ENCODE results near the gene PLS1. TPM values are rescaled to one million over a fixed set of nuclear protein-coding genes. Genes with fewer than 3 reads are reported as not detected.

PLS1 gene
- total RNA-seq, 1 experiment from 2014 or later: 36.1 TPM

GRCh38 chr3:142660893-142661292 lies 64.7 kb downstream of the PLS1 start:
- Histone ChIP-seq H3K4me1 (ENCODE audit: control insufficient read depth, insufficient read depth, low read length) (peaks cover 6% of the 10 kb centered on the region; the same call in 1 of the 2 replicates), H3K36me3 (ENCODE audit: control insufficient read depth, insufficient read depth, low read length) (no peaks in the 10 kb centered on the region), H3K9me3 (ENCODE audit: control insufficient read depth, insufficient read depth, low read depth, low read length) (no peaks in the 10 kb centered on the region), H3K27me3 (ENCODE audit: control insufficient read depth, insufficient read depth, low read length) (no peaks in the 10 kb centered on the region), H3K4me3 (ENCODE audit: low read depth in 2 of 2, low read length in 2 of 2) (no peak overlapping the region), H3K27ac (ENCODE audit: low read length) (no peak overlapping the region)
- ATAC-seq (no peak), DNase-seq (ENCODE audit: low read depth, low spot score) (no peak)
- TF ChIP-seq POLR2AphosphoS5 (IDR thresholded peaks at IDR 0.05; ENCODE audit: low read depth, low read length) (no peak), SIN3A (IDR thresholded peaks at IDR 0.05; ENCODE audit: borderline replicate concordance, insufficient read depth, low read depth, low read length) (no peak), TCF7L2 (IDR thresholded peaks at IDR 0.05; ENCODE audit: low read depth, low read length) (no peak), REST (IDR thresholded peaks at IDR 0.05; ENCODE audit: insufficient read depth in 1 of 2, low read depth in 2 of 2, low read length in 1 of 2) (no peak)
- TF ChIP-seq, protein P1, sequence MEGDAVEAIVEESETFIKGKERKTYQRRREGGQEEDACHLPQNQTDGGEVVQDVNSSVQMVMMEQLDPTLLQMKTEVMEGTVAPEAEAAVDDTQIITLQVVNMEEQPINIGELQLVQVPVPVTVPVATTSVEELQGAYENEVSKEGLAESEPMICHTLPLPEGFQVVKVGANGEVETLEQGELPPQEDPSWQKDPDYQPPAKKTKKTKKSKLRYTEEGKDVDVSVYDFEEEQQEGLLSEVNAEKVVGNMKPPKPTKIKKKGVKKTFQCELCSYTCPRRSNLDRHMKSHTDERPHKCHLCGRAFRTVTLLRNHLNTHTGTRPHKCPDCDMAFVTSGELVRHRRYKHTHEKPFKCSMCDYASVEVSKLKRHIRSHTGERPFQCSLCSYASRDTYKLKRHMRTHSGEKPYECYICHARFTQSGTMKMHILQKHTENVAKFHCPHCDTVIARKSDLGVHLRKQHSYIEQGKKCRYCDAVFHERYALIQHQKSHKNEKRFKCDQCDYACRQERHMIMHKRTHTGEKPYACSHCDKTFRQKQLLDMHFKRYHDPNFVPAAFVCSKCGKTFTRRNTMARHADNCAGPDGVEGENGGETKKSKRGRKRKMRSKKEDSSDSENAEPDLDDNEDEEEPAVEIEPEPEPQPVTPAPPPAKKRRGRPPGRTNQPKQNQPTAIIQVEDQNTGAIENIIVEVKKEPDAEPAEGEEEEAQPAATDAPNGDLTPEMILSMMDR (IDR thresholded peaks at IDR 0.05): no peak
- CTCF ChIA-PET: no interaction called here
- in situ Hi-C loops (cut with HindIII; ENCODE audit: low pct_unique_long_range_greater_than_20kb, low sequenced_read_pairs): no loop called here
- intact Hi-C loops (cut with micrococcal nuclease; ENCODE audit: unreplicated experiment): no loop called here
- no TSS peak for BruUV-seq (replicated peaks)
- POLR2A ChIA-PET: interaction anchor here (0.6 kb wide), 1 partner anchor 78 kb away, joined by 3 read pairs; no protein-coding TSS in a partner anchor

- no peak overlapping the region for H3K4me3 ChIP-seq (ENCODE audit: low read depth in 2 of 2, low read length in 2 of 2)
- peaks cover 6% of the 10 kb centered on the region; the same call in 1 of the 2 replicates for H3K4me1 ChIP-seq (ENCODE audit: control insufficient read depth, insufficient read depth, low read length)
- H3K27ac ChIP-seq (ENCODE audit: low read length): no peak overlapping the region
- DNase-seq (ENCODE audit: low read depth, low spot score) (no peak), ATAC-seq (no peak)
- no peaks in the 10 kb centered on the region for H3K27me3 ChIP-seq (ENCODE audit: control insufficient read depth, insufficient read depth, low read length)
- no peaks in the 10 kb centered on the region for H3K36me3 ChIP-seq (ENCODE audit: control insufficient read depth, insufficient read depth, low read length)
- in situ Hi-C loops (cut with HindIII; ENCODE audit: low pct_unique_long_range_greater_than_20kb, low sequenced_read_pairs) (no loop called here), intact Hi-C loops (cut with micrococcal nuclease; ENCODE audit: unreplicated experiment) (no loop called here)
- H3K9me3 ChIP-seq (ENCODE audit: control insufficient read depth, insufficient read depth, low read depth, low read length): no peaks in the 10 kb centered on the region
- ChIA-PET POLR2A (no interaction called here), CTCF (no interaction called here)
- TF ChIP-seq REST (IDR thresholded peaks at IDR 0.05; ENCODE audit: insufficient read depth in 1 of 2, low read depth in 2 of 2, low read length in 1 of 2) (no peak), POLR2AphosphoS5 (IDR thresholded peaks at IDR 0.05; ENCODE audit: low read depth, low read length) (no peak), TCF7L2 (IDR thresholded peaks at IDR 0.05; ENCODE audit: low read depth, low read length) (no peak), SIN3A (IDR thresholded peaks at IDR 0.05; ENCODE audit: borderline replicate concordance, insufficient read depth, low read depth, low read length) (no peak)
- TF ChIP-seq, protein P1 (IDR thresholded peaks at IDR 0.05): no peak
- no TSS peak for BruUV-seq (replicated peaks)
These were observed 67.7 kb downstream of the PLS1 start for GRCh38 chr3:142663865-142664264.
